H1 (cell line): Measurements from ENCODE around the gene CFAP54. TPM values are rescaled to one million over a fixed set of nuclear protein-coding genes. Genes with fewer than 3 reads are reported as not detected.

Experiments used
- ASH2L ChIP-seq: fragments of 200-600, 300-600 bp; sonication (generic); IDR thresholded peaks from one replicate; pipeline ENCODE4 v1.7.1; 2017; ENCODE audit warnings: low read length
- CHD7 ChIP-seq: fragments of 300-600 bp; sonication (generic); IDR thresholded peaks from 2 replicates; pipeline ENCODE4 v1.7.1; 2012; ENCODE audit warnings: low read length, moderate library complexity, mild to moderate bottlenecking, inconsistent platforms; ENCODE audit not compliant: insufficient replicate concordance
- CREB1 ChIP-seq: IDR thresholded peaks from 2 replicates; pipeline ENCODE4 v1.6.1; 2012; ENCODE audit warnings: inconsistent platforms
- GTF2F1 ChIP-seq: IDR thresholded peaks from 2 replicates; pipeline ENCODE4 v1.6.1; 2012; ENCODE audit warnings: low read depth, low read length, improper control_type of control experiment, borderline replicate concordance
- POLR2A ChIP-seq, 2 experiments: IDR thresholded peaks; 1 replicate in 1 of 2; 2 replicates in 1 of 2; pipeline ENCODE4 v1.6.1; 2011; ENCODE audit warnings: low read depth in 2 of 2, low read length in 2 of 2, mild to moderate bottlenecking in 2 of 2; ENCODE audit errors: control extremely low read depth in 1 of 2
- RNF2 ChIP-seq: fragments of 200-900, 300-1000 bp; sonication (generic); IDR thresholded peaks from 2 replicates; pipeline ENCODE4 v1.7.1; 2016; ENCODE audit warnings: borderline replicate concordance, low read depth, mild to moderate bottlenecking, antibody characterized with exemption, low read length; ENCODE audit not compliant: poor library complexity, severe bottlenecking; ENCODE audit errors: missing control alignments
- polyA plus RNA-seq, 7 experiments: library from polyadenylated mRNA; depleted of rRNA in 3 of 7; stranded (reverse) in 5 of 7; unstranded in 2 of 7; fragments of >200 nt in 5 of 7; fragments of 200-250 nt in 2 of 7; gene quantifications; 1 replicate in 5 of 7; 2 replicates in 1 of 7; 4 replicates in 1 of 7; pipeline versions ENCODE4 v1.2.1 to v1.2.3, GENCODE V29; 2011 to 2013; ENCODE audit warnings: missing spikeins in 2 of 7, mixed read lengths in 2 of 7
- total RNA-seq: library from RNA; stranded (reverse); fragmentation: NEBNext Ultra II Directional; extraction: Animal tissue kit (Norgen Biotek cat#: 25700); gene quantifications from 2 replicates; pipeline ENCODE4 v1.2.1, GENCODE V29; 2021
- TF ChIP-seq, protein P1 (sequence below): IDR thresholded peaks from 2 replicates; pipeline ENCODE4 v1.6.1; 2011; ENCODE audit warnings: low read depth, mild to moderate bottlenecking, low read length; ENCODE audit not compliant: insufficient read depth

The CFAP54 gene
- total and polyA plus RNA-seq, 2 of the 8 experiments (the other 6 are each of a cell fraction or from before 2014, with no cell fraction given): 0.17 to 0.33 TPM

DNA sequence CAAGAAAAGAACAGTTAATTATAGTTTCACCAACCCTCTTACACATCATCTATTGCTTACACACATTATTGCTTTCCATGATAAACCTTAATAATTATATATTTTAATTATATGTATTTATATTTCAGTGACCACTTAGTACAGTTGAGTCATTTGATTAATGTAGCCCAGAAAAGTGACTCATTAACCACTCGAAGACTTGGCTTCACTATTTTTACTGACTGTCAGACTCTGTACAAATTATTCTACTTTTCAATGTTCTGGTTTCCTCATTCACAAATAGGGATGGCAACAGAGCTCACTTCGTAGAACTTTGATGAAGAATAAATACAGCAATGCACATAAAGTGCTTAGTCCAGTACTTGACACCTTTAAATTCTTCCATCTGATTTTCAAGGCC lies 98.3 kb downstream of the CFAP54 start (continued):
- TF ChIP-seq CHD7 (no peak), ASH2L (no peak), POLR2A (IDR thresholded peaks at IDR 0.05; ENCODE audit: control extremely low read depth in 1 of 2, low read depth in 2 of 2, low read length in 2 of 2) (no peak), GTF2F1 (no peak), CREB1 (no peak), RNF2 (no peak)
- TF ChIP-seq, protein P1, sequence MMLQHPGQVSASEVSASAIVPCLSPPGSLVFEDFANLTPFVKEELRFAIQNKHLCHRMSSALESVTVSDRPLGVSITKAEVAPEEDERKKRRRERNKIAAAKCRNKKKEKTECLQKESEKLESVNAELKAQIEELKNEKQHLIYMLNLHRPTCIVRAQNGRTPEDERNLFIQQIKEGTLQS: no peak
